SU-DHL-6 (cell line): Measurements from ENCODE around the gene COL21A1.

Experiments
- H2AFZ ChIP-seq: fragments of 200-600 bp; sonication (generic); 2 replicates; pipeline ENCODE4 v1.6.1; 2014; ENCODE audit warnings: low read depth, mild to moderate bottlenecking, moderate library complexity, mixed read lengths, antibody characterized with exemption, low read length; ENCODE audit not compliant: severe bottlenecking
- H3F3A ChIP-seq: fragments of 200-600 bp; shearing (Covaris generic); 2 replicates; pipeline ENCODE4 v1.6.0; 2016; ENCODE audit warnings: antibody characterized with exemption, mild to moderate bottlenecking; ENCODE audit not compliant: insufficient read depth
- H3K27ac ChIP-seq: fragments of 200-600 bp; sonication (generic); 2 replicates; pipeline ENCODE4 v1.5.1; 2016; ENCODE audit warnings: low read depth, mild to moderate bottlenecking, low read length, moderate library complexity, mixed read lengths
- H3K27me3 ChIP-seq: fragments of 200-600 bp; sonication (generic), shearing (Covaris generic); 2 replicates; pipeline ENCODE4 v1.6.0; 2014; ENCODE audit warnings: mild to moderate bottlenecking, low read length
- H3K36me3 ChIP-seq: fragments of 200-600 bp; sonication (generic); 2 replicates; pipeline ENCODE4 v1.6.1; 2014; ENCODE audit warnings: mild to moderate bottlenecking, low read length, mixed read lengths
- H3K4me2 ChIP-seq: fragments of 300-600, 200-600 bp; shearing (Covaris generic), sonication (generic); 2 replicates; pipeline ENCODE4 v1.6.0; 2014; ENCODE audit warnings: low read length, low read depth, mild to moderate bottlenecking; ENCODE audit not compliant: poor library complexity, severe bottlenecking
- H3K4me3 ChIP-seq: fragments of 200-600 bp; sonication (generic); 2 replicates; pipeline ENCODE4 v1.5.1; 2014; ENCODE audit warnings: antibody characterized with exemption, low read length, mild to moderate bottlenecking, mixed read lengths; ENCODE audit not compliant: insufficient read depth, poor library complexity, severe bottlenecking
- H3K79me2 ChIP-seq: fragments of 200-600 bp; sonication (generic); 2 replicates; pipeline ENCODE4 v1.6.1; 2014; ENCODE audit warnings: mild to moderate bottlenecking, low read length, moderate library complexity; ENCODE audit not compliant: insufficient read depth
- H3K9ac ChIP-seq: fragments of 200-600 bp; sonication (generic); 2 replicates; pipeline ENCODE4 v1.7.0; 2014; ENCODE audit warnings: mild to moderate bottlenecking, low read length
- H3K9me2 ChIP-seq: fragments of 200-600 bp; sonication (generic); replicated peaks from 2 replicates; pipeline ENCODE4 v1.6.1; 2014; ENCODE audit warnings: low read length; ENCODE audit not compliant: insufficient read depth
- H3K9me3 ChIP-seq: fragments of 200-600 bp; sonication (generic); 2 replicates; pipeline ENCODE4 v1.6.1; 2014; ENCODE audit warnings: low read length, mixed read lengths; ENCODE audit not compliant: insufficient read depth
- H4K20me1 ChIP-seq: fragments of 200-600 bp; sonication (generic); 2 replicates; pipeline ENCODE4 v1.6.1; 2014; ENCODE audit warnings: low read depth, mild to moderate bottlenecking, antibody characterized with exemption, low read length, moderate library complexity, mixed read lengths
- CTCF ChIP-seq: fragments of 200-600 bp; sonication (generic); IDR thresholded peaks from one replicate; pipeline ENCODE4 v1.5.1; 2017; ENCODE audit warnings: antibody characterized with exemption, mild to moderate bottlenecking, low read length, moderate library complexity; ENCODE audit not compliant: insufficient read depth, poor library complexity, severe bottlenecking
- EZH2phosphoT487 ChIP-seq: fragments of 200-600 bp; sonication (generic), shearing (Covaris generic); conservative IDR thresholded peaks from 2 replicates; pipeline ENCODE4 v1.6.1; 2018; ENCODE audit warnings: mild to moderate bottlenecking, antibody characterized with exemption, low read length, moderate library complexity, mixed read lengths

Gene COL21A1

DNA sequence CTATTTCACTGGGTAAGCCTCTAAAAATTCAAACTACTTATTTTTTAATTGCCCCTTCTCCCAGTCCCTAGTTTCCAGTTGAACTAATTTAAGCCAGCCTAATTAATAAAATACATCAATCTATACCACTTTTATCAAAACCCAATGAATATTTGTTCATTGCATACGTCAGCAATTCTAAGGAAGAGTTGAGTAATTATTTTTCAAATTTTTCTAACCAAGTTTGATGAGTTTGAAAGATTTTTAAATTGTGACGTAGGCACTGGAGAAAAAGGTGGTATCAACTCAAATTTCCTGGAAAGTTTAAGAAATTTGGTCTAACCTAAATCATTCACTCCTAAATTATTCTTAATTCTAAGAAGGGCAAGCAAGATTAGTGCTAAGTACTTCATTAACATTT is 35.7 kb downstream of the COL21A1 start:
- H3K27ac ChIP-seq, result no peak overlapping the region
- TF ChIP-seq EZH2phosphoT487, result no peak
- TF ChIP-seq CTCF, result no peak
- H2AFZ ChIP-seq, result no peak overlapping the region

DNA sequence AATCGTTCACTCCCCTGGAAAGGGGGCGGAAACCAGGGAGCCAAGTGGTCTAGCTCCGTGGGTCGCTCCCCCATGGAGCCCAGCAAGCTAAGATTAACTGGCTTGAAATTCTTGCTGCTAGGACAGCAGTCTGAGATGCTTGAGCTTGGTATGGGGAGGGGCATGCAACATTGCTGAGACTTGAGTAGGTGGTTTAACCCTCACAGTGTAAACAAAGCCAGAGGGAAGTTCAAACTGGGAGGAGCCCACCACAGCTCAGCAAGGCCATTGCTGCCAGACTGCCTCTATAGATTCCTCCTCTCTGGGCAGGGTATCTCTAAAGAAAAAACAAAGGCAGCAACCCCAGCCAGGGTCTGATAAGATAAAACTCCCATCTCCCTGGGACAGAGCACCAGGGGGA is 43.2 kb downstream of the COL21A1 start:
- H3F3A ChIP-seq, result no peaks in the 10 kb centered on the region
- no peak overlapping the region for H3K9ac ChIP-seq
- H3K27ac ChIP-seq, result no peak overlapping the region
- no peaks in the 10 kb centered on the region for H4K20me1 ChIP-seq
- H3K27me3 ChIP-seq, result no peaks in the 10 kb centered on the region
- H3K9me2 ChIP-seq, result 0 out of 2 replicates have a peak, but pooled peaks cover 4% of the 10 kb centered on the region
- H3K79me2 ChIP-seq, result no peaks in the 10 kb centered on the region
- no peak overlapping the region for H2AFZ ChIP-seq
- no peak overlapping the region for H3K4me2 ChIP-seq
- H3K9me3 ChIP-seq, result 0 out of 2 replicates have a peak, but pooled peaks cover 9% of the 10 kb centered on the region
- no peak for TF ChIP-seq CTCF
- TF ChIP-seq EZH2phosphoT487, result no peak
- H3K4me3 ChIP-seq, result no peak overlapping the region
- no peaks in the 10 kb centered on the region for H3K36me3 ChIP-seq

More for the DNA sequence above, 35.7 kb downstream of the COL21A1 start:
- Histone ChIP-seq H3K9me2 (no peaks in the 10 kb centered on the region), H4K20me1 (no peaks in the 10 kb centered on the region), H3K4me3 (no peak overlapping the region), H3K9ac (no peak overlapping the region), H3K36me3 (no peaks in the 10 kb centered on the region), H3F3A (no peaks in the 10 kb centered on the region), H3K4me2 (no peak overlapping the region), H3K27me3 (no peaks in the 10 kb centered on the region), H3K9me3 (no peaks in the 10 kb centered on the region), H3K79me2 (no peaks in the 10 kb centered on the region)

GRCh38 chr6:56199956-56200355 is 47.4 kb downstream of the COL21A1 start:
- H3K9ac ChIP-seq, result no peak overlapping the region
- no peaks in the 10 kb centered on the region for H4K20me1 ChIP-seq
- 0 out of 2 replicates have a peak, but pooled peaks cover 9% of the 10 kb centered on the region for H3K9me3 ChIP-seq
- H3K36me3 ChIP-seq, result no peaks in the 10 kb centered on the region
- no peak overlapping the region for H3K4me2 ChIP-seq
- H3F3A ChIP-seq, result no peaks in the 10 kb centered on the region
- H3K27me3 ChIP-seq, result no peaks in the 10 kb centered on the region
- no peak overlapping the region for H3K4me3 ChIP-seq
- TF ChIP-seq EZH2phosphoT487 (no peak), CTCF (no peak)
- no peak overlapping the region for H3K27ac ChIP-seq
- H2AFZ ChIP-seq, result no peak overlapping the region
- no peaks in the 10 kb centered on the region for H3K79me2 ChIP-seq
- H3K9me2 ChIP-seq, result 0 out of 2 replicates have a peak, but pooled peaks cover 4% of the 10 kb centered on the region
